Activated CD4-positive, CD25-positive, alpha-beta regulatory T cell treated with anti-CD3 and anti-CD28 coated beads, Interleukin-2, amount 50 U/mL, for 24 hours (primary cell): ENCODE data around the gene ZBTB47.

Source experiments
- ATAC-seq, 2 donors: fragments of 150-1000 bp; cut with Tn5 transposase; one replicate each; pipeline ENCODE4 v1.10.0; 2021; ENCODE audit warnings: mild to moderate bottlenecking in 1 of 2, moderate library complexity in 1 of 2

ZBTB47 gene

DNA sequence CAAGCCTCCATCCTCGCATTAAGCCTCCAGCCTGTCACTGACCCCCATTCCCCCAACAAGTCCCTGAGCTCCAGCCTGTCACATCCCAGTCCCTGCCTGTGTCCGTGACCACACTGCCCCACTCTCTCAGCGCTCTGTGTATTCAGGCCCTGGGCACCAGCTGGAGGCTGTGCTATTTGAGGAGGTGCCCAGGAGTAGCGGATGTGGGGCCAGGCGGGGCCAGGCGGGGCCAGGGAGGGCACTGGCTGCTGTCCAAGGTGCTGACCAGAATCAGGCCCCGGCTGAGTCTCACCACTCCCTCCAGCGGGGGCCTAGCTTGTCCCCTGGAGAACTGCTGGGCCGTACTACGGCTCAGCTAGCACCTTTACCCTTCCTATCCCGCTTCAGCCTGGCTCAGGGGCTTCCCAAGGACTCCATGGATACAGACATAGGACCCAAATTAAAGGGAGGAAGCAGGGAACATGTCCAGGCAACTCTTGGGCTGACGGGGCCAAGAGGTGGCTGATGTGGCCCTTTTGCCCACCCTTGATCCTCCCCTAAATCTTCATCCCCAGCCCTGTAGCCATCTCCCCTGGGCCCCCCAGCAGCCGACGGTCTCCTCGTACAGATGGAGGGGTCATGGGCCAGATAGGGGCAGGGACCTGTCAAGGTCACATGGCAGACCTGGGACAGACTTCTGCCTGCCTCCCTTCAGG is 48.0 kb downstream of the ZBTB47 start:
- peak; percentile 43 to 77 for ATAC-seq

DNA sequence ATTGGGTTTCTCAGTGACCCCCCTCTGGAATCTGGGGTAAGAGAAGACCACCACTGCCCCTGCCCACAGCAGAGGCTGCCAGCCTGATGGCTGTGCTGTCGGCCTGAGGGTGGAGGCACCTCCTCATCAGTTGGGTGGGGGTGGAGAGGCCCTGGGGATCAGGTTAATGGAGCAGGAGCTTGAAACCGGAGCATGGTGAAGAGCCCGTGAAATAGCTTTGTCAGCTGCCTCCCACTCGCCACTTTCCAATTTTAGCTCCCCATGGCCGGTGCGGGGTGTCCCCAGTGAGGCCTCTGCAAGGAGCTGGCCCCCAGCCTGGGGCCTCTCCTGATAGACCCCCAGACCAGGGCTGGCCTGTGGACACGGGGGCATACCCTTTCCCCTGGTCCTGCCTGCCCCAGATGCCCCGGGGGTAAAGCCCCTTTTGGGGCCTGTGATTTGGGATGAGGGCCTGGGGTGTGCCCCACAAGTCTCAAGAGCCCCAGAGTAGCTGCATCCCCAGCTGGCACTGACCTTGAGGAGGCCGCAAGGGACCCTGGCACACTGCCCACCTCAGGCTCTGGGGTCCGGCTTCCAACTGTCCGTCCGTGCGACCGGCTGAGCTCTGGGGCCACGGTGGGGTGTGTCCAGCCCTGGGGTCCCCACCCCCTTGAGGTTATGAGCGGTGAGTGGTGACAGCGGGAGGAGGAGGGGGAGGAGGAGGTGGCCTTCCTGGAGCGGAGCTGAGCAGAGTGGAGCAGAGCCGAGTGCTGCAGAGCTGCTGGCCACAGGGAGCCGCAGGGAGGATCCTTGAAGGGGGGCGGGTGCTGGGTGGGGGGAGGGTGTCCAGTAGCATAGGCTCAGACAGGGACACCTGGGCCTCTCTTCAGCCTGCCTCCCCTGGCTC is 48.8 kb downstream of the ZBTB47 start, which contains the start of gene HHATL:
TSS of gene HHATL (minus strand) at position 733 of the 886 bp plus-strand sequence. CDS start 1,972 bp downstream, outside the sequence.
- no peak for ATAC-seq

- no peak for ATAC-seq
Measured at GRCh38 chr3:42702982-42703694, 49.6 kb downstream of the ZBTB47 start.

- ATAC-seq, result no peak
Measured at GRCh38 chr3:42703695-42704025, 50.2 kb downstream of the ZBTB47 start.

- no peak for ATAC-seq
Measured at GRCh38 chr3:42704136-42704841, 50.8 kb downstream of the ZBTB47 start.

GRCh38 chr3:42705058-42705767 is 51.7 kb downstream of the ZBTB47 start:
- ATAC-seq, result no peak

GRCh38 chr3:42705962-42706585 is 52.6 kb downstream of the ZBTB47 start:
- ATAC-seq, result no peak

GRCh38 chr3:42706721-42707619 is 53.5 kb downstream of the ZBTB47 start:
- ATAC-seq, result no peak

GRCh38 chr3:42707620-42708355 is 54.3 kb downstream of the ZBTB47 start:
- no peak for ATAC-seq

GRCh38 chr3:42708611-42709151 is 55.2 kb downstream of the ZBTB47 start:
- ATAC-seq, result no peak

GRCh38 chr3:42709621-42710020 is 56.1 kb downstream of the ZBTB47 start:
- ATAC-seq, result no peak

DNA sequence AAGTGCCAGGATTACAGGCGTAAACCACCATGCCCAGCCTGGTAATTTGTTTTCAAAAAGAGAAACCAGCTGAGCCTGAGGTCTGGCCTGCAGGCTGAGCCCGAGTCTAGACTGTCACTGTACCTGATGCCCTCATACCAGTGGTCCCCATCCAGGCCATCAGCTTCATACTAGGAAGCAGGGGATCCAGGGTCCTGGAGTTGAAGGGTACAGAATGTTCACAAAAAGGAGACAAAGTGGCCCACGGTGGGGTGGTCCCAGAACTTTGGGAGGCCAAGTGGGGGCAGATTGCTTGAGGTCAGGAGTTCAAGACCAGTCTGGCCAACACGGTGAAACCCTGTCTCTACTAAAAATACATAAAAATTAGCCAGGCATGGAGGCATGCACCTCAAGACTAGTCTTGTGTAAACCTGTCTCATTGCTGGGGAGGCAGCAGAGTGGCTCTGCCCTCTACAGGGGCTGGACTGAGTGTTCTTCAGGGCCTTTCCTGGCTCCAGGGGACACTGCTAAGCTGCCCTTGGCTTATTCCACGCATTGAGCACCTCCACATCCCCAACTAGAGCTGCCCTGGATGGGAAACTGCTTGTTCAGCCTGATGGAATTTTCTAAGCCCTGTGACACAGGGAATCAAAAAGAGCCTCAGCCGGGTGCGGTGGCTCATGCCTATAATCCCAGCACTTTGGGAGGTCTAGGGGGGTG is 57.0 kb downstream of the ZBTB47 start:
- ATAC-seq, result no peak

DNA sequence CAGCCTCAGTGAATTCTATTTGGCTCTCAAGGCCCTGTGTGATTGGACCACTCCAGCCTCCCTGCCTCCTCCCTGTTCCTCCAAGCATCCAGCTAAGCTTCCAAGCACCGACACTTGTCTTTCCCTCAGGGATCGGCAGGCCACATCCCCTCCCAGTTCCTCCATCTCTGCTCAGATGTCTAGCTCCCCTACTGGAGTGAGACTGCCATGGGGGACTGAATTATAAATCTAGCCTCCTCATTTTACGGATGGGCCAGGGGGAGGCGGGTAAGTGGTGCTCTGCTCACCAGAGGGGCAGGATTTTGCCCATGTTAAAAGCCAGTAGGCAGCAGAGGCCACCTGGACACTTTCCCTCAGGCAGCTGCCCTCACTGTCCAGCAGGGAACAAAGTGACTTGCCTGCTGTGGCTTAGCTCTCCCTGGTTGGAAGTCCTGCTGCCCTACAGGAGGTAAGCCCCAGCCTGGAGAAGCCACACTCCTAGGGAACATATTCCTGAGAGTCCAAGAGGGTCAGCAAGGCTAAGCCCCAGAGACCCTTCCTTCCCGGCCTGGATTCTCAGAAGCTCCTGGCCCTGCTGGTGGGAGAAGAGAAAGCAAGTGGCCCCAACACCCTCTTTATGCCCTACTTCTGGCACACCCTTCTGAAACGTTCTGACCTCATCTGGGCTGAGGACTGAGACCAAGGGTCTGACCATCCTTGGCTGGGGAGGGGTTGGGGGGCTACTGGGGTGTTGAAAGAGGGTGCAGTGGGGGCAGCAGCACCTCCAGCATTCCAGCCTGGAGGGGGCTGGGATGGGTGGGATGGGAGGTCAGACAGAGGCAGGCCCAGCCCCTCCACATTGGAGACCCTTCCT is 58.2 kb downstream of the ZBTB47 start:
- no peak for ATAC-seq

GRCh38 chr3:42712344-42712648 is 58.8 kb downstream of the ZBTB47 start:
- no peak for ATAC-seq

GRCh38 chr3:42712688-42713372 is 59.3 kb downstream of the ZBTB47 start:
- ATAC-seq, result no peak

- ATAC-seq, result no peak
Measured at GRCh38 chr3:42713747-42714146, 60.2 kb downstream of the ZBTB47 start.

DNA sequence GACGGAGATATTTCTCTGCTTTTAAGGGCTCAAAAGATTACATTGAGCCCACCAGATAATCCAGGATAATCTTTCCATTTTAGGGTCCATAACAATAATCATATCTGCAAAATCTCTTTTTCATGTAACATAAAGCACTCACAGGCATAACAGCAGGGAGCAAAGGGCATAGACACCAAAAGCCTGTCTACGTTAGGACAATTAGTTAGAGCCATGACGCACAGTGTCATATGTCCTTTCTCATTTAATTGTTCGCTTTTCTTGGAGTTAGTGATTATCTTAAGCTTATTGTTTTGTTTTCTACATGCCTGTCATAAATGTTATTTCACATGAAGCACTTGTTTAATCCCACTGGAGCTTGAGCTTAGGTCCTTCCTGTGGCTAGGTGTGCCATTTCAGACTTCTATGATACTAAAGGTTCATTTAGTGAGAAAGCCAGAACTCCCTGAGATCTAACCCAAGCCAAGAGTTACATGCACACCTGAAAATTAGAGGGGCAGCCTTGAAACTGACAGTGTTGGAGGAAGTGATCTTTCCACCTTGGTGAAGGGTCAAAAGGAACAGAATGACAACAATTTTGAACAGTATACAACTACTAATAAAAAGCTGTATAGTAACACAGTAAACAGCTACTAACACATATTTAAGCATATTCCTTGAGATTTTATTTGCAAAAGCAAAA is 60.8 kb downstream of the ZBTB47 start:
- ATAC-seq, result no peak
